GM18511 (cell line): ENCODE data around the gene RFX8.

ENCODE experiments used
- ATAC-seq: cut with Tn5 transposase; IDR thresholded peaks from one replicate; pipeline ENCODE4 v1.9.1; 2021; ENCODE audit warnings: mild to moderate bottlenecking, moderate library complexity; ENCODE audit not compliant: unreplicated experiment

RFX8 gene

GRCh38 chr2:101412092-101412694 lies 62.7 kb downstream of the RFX8 start:
- no peak for ATAC-seq

- no peak for ATAC-seq
Observed at GRCh38 chr2:101410746-101411145, 64.2 kb downstream of the RFX8 start.

- ATAC-seq, result no peak
Observed at GRCh38 chr2:101410114-101410513, 64.8 kb downstream of the RFX8 start.

GRCh38 chr2:101409699-101410098 lies 65.2 kb downstream of the RFX8 start:
- no peak for ATAC-seq

GRCh38 chr2:101408925-101409324 lies 66.0 kb downstream of the RFX8 start:
- no peak for ATAC-seq

- no peak for ATAC-seq
Observed at GRCh38 chr2:101405351-101405899, 69.5 kb downstream of the RFX8 start.

GRCh38 chr2:101403745-101404144 lies 71.2 kb downstream of the RFX8 start:
- ATAC-seq, result no peak

- ATAC-seq, result no peak
Observed at GRCh38 chr2:101402630-101403029, 72.3 kb downstream of the RFX8 start.

GRCh38 chr2:101401906-101402305 lies 73.0 kb downstream of the RFX8 start:
- ATAC-seq, result no peak

- ATAC-seq, result no peak
Observed at GRCh38 chr2:101401326-101401665, 73.6 kb downstream of the RFX8 start.

- ATAC-seq, result no peak
Observed at GRCh38 chr2:101400506-101401325, 74.2 kb downstream of the RFX8 start.

GRCh38 chr2:101400048-101400447 lies 74.9 kb downstream of the RFX8 start:
- ATAC-seq, result no peak

GRCh38 chr2:101399021-101399799 lies 75.7 kb downstream of the RFX8 start:
- no peak for ATAC-seq

GRCh38 chr2:101398116-101398821 lies 76.6 kb downstream of the RFX8 start:
- no peak for ATAC-seq

- no peak for ATAC-seq
Observed at GRCh38 chr2:101396316-101396717, 78.6 kb downstream of the RFX8 start.

- no peak for ATAC-seq
Observed at GRCh38 chr2:101395545-101396315, 79.2 kb downstream of the RFX8 start.

- no peak for ATAC-seq
Observed at GRCh38 chr2:101388232-101388631, 86.7 kb downstream of the RFX8 start.

- ATAC-seq, result no peak
Observed at GRCh38 chr2:101387151-101387834, 87.6 kb downstream of the RFX8 start, which contains the start of gene CREG2. TSS of gene CREG2 (minus strand) at chr2:101387503. CDS start at chr2:101387457, 46 bp downstream.

- ATAC-seq, result no peak
Observed at GRCh38 chr2:101386599-101387150, 88.2 kb downstream of the RFX8 start.
